Liver (tissue), 9 donors: Measurements from ENCODE around the gene MOB3B. TPM values are rescaled to one million over a fixed set of nuclear protein-coding genes. Genes with fewer than 3 reads are reported as not detected.

Source experiments
- DNase-seq: peaks from one replicate; pipeline ENCODE4 v3.0.0-alpha.2; 2017; ENCODE audit warnings: low spot score
- H3K27ac ChIP-seq, 2 donors: one replicate each; pipeline ENCODE4 v1.7.0; 2013; ENCODE audit warnings: inconsistent platforms in 2 of 2, low read length in 2 of 2, control low read depth in 1 of 2, low read depth in 1 of 2, mild to moderate bottlenecking in 1 of 2
- H3K27me3 ChIP-seq, 4 donors: one replicate each; pipeline versions ENCODE4 v1.6.1 to v1.7.0; 2013; ENCODE audit warnings: low read length in 3 of 4, inconsistent platforms in 1 of 4, mild to moderate bottlenecking in 1 of 4, moderate library complexity in 1 of 4; ENCODE audit not compliant: control insufficient read depth in 4 of 4, insufficient read depth in 4 of 4
- H3K36me3 ChIP-seq, 4 donors: one replicate each; pipeline versions ENCODE4 v1.6.1 to v1.7.0; 2013; ENCODE audit warnings: low read length in 3 of 4, mild to moderate bottlenecking in 3 of 4, low read depth in 1 of 4, moderate library complexity in 1 of 4; ENCODE audit not compliant: control insufficient read depth in 4 of 4, insufficient read depth in 3 of 4
- H3K4me1 ChIP-seq, 4 donors: one replicate each; pipeline versions ENCODE4 v1.6.1 to v1.7.0; 2013; ENCODE audit warnings: low read length in 3 of 4, mild to moderate bottlenecking in 3 of 4, moderate library complexity in 1 of 4; ENCODE audit not compliant: control insufficient read depth in 4 of 4, insufficient read depth in 4 of 4
- H3K4me3 ChIP-seq, 3 donors: one replicate each; pipeline versions ENCODE4 v1.6.1 to v1.7.0; 2013; ENCODE audit warnings: low read length in 3 of 3, control low read depth in 1 of 3, low read depth in 1 of 3, mild to moderate bottlenecking in 1 of 3
- H3K9ac ChIP-seq, 2 donors: one replicate each; pipeline ENCODE4 v1.7.0; 2013; ENCODE audit warnings: low read length in 2 of 2, mild to moderate bottlenecking in 2 of 2, moderate library complexity in 2 of 2, control low read depth in 1 of 2, low read depth in 1 of 2
- H3K9me3 ChIP-seq, 4 donors: one replicate each; pipeline versions ENCODE4 v1.6.1 to v1.7.0; 2013; ENCODE audit warnings: low read length in 3 of 4; ENCODE audit not compliant: control insufficient read depth in 4 of 4
- CTCF ChIP-seq: fragments of 150-350 bp; IDR thresholded peaks from 2 replicates; pipeline ENCODE4 v1.5.1; 2017; ENCODE audit warnings: improper control_type of control experiment, low read depth, low read length; ENCODE audit not compliant: missing input control
- EGR1 ChIP-seq, 2 donors: IDR thresholded peaks; 2 replicates each; pipeline ENCODE4 v1.6.1; 2016 to 2018; ENCODE audit warnings: antibody characterized with exemption in 2 of 2, low read depth in 2 of 2
- FOXA2 ChIP-seq: IDR thresholded peaks from 2 replicates; pipeline ENCODE4 v1.6.1; 2016; ENCODE audit warnings: antibody characterized with exemption
- GABPA ChIP-seq, 2 donors: IDR thresholded peaks in 1 of 2; conservative IDR thresholded peaks in 1 of 2; 2 replicates each; pipeline ENCODE4 v1.6.1; 2016; ENCODE audit warnings: antibody characterized with exemption in 2 of 2, mild to moderate bottlenecking in 1 of 2, moderate library complexity in 1 of 2
- HNF4A ChIP-seq, 2 donors: conservative IDR thresholded peaks; 2 replicates each; pipeline ENCODE4 v1.6.1; 2016; ENCODE audit warnings: antibody characterized with exemption in 2 of 2, mild to moderate bottlenecking in 2 of 2
- HNF4G ChIP-seq: IDR thresholded peaks from 2 replicates; pipeline ENCODE4 v1.6.1; 2016; ENCODE audit warnings: antibody characterized with exemption
- JUND ChIP-seq, 2 donors: IDR thresholded peaks; 2 replicates each; pipeline ENCODE4 v1.6.1; 2016; ENCODE audit warnings: antibody characterized with exemption in 2 of 2
- MAX ChIP-seq: IDR thresholded peaks from 2 replicates; pipeline ENCODE4 v1.6.1; 2016; ENCODE audit warnings: antibody characterized with exemption
- NR2F2 ChIP-seq: IDR thresholded peaks from 2 replicates; pipeline ENCODE4 v1.6.1; 2016; ENCODE audit warnings: antibody characterized with exemption
- RAD21 ChIP-seq, 2 donors: IDR thresholded peaks; 2 replicates each; pipeline ENCODE4 v1.6.1; 2016; ENCODE audit warnings: antibody characterized with exemption in 2 of 2, mild to moderate bottlenecking in 2 of 2
- REST ChIP-seq: IDR thresholded peaks from 2 replicates; pipeline ENCODE4 v1.6.1; 2016; ENCODE audit warnings: antibody characterized with exemption, mild to moderate bottlenecking
- RXRA ChIP-seq, 2 donors: IDR thresholded peaks; 2 replicates each; pipeline ENCODE4 v1.6.1; 2017 to 2018; ENCODE audit warnings: antibody characterized with exemption in 2 of 2, mild to moderate bottlenecking in 1 of 2
- SP1 ChIP-seq: IDR thresholded peaks from 2 replicates; pipeline ENCODE4 v1.6.1; 2018; ENCODE audit warnings: antibody characterized with exemption, mild to moderate bottlenecking
- TAF1 ChIP-seq: conservative IDR thresholded peaks from 2 replicates; pipeline ENCODE4 v1.6.1; 2016; ENCODE audit warnings: antibody characterized with exemption, mild to moderate bottlenecking
- YY1 ChIP-seq: IDR thresholded peaks from 2 replicates; pipeline ENCODE4 v1.6.1; 2016; ENCODE audit warnings: antibody characterized with exemption, mild to moderate bottlenecking
- ZBTB33 ChIP-seq: IDR thresholded peaks from 2 replicates; pipeline ENCODE4 v1.6.1; 2016; ENCODE audit warnings: antibody characterized with exemption
- WGBS: extraction: QIAGEN DNeasy Blood & Tissue Kit; methylation state at CpG from one replicate; pipeline ENCODE4 v1.1.7; 2013; 5-methylcytosine and 5-hydroxymethylcytosine counted together
- polyA plus RNA-seq, 2 donors: library from polyadenylated mRNA; stranded (reverse) in 1 of 2; unstranded in 1 of 2; fragments of 200-250 nt in 1 of 2; fragments of >200 nt in 1 of 2; fragmentation: Nextera tagmentation in 1 of 2; extraction: Ambion mirVana in 1 of 2; gene quantifications; one replicate each; pipeline versions ENCODE4 v1.2.1 to v1.2.3, GENCODE V29; 2013 to 2015
- total RNA-seq, 2 donors: library from RNA; depleted of rRNA; stranded (reverse); fragments of >200 nt; gene quantifications; one replicate each; pipeline ENCODE4 v1.2.3, GENCODE V29; 2014
- donor health status: healthy.
- donor health status: healthy.
- donor health status: healthy.
- donor health status: healthy.
- donor health status: healthy.

MOB3B gene
- total and polyA plus RNA-seq, 4 donors, result 0.36 to 1.1 (median 0.76) TPM

GRCh38 chr9:27519466-27520465, 9.8 kb downstream of the MOB3B start:
- Histone ChIP-seq H3K9ac (no peak overlapping the region), H3K27ac (no peak overlapping the region), H3K9me3 (no peaks in the 10 kb centered on the region), H3K36me3 (no peaks in the 10 kb centered on the region), H3K4me3 (no peak overlapping the region), H3K4me1 (no peaks in the 10 kb centered on the region), H3K27me3 (no peaks in the 10 kb centered on the region)
- DNase-seq, result no peak
- TF ChIP-seq NR2F2 (no peak), MAX (no peak), GABPA (IDR thresholded peaks at IDR 0.05 in 1 of 2, conservative IDR thresholded peaks at IDR 0.05 in 1 of 2) (no peak), JUND (IDR thresholded peaks at IDR 0.05) (no peak), CTCF (no peak), HNF4G (no peak), RXRA (IDR thresholded peaks at IDR 0.05) (no peak), HNF4A (conservative IDR thresholded peaks at IDR 0.05) (no peak), ZBTB33 (no peak), REST (no peak), EGR1 (IDR thresholded peaks at IDR 0.05; ENCODE audit: low read depth in 2 of 2) (no peak), RAD21 (IDR thresholded peaks at IDR 0.05) (no peak), FOXA2 (no peak)
- 85% methylated on average over 10 of the region's 10 CpGs for WGBS

GRCh38 chr9:27518809-27519208, 10.8 kb downstream of the MOB3B start:
- 93% methylated on average over 4 of the region's 4 CpGs for WGBS
- H3K9me3 ChIP-seq, result no peaks in the 10 kb centered on the region
- no peak overlapping the region for H3K9ac ChIP-seq
- no peak overlapping the region for H3K4me3 ChIP-seq
- no peak for DNase-seq
- no peaks in the 10 kb centered on the region for H3K4me1 ChIP-seq
- H3K27me3 ChIP-seq, result no peaks in the 10 kb centered on the region
- H3K27ac ChIP-seq, result no peak overlapping the region
- H3K36me3 ChIP-seq, result no peaks in the 10 kb centered on the region
- TF ChIP-seq MAX (no peak), JUND (IDR thresholded peaks at IDR 0.05) (no peak), TAF1 (no peak), HNF4A (conservative IDR thresholded peaks at IDR 0.05) (no peak), RXRA (IDR thresholded peaks at IDR 0.05) (no peak), YY1 (no peak), REST (no peak), HNF4G (no peak), RAD21 (IDR thresholded peaks at IDR 0.05) (no peak), SP1 (no peak), EGR1 (IDR thresholded peaks at IDR 0.05; ENCODE audit: low read depth in 2 of 2) (no peak), FOXA2 (no peak)
